Fibroblast of skin of abdomen (primary cell): Measurements from ENCODE around the gene CDC42BPG.

Experiments
- DNase-seq: peaks from one replicate; pipeline ENCODE4 v3.0.0-alpha.2; 2013

CDC42BPG gene

GRCh38 chr11:64865286-64866172 is 21.1 kb upstream of the CDC42BPG start:
- peak; percentile 76 for DNase-seq

GRCh38 chr11:64864473-64865285 is 20.2 kb upstream of the CDC42BPG start:
- DNase-seq, result peak; percentile 91

- DNase-seq, result no peak
Measured at GRCh38 chr11:64864135-64864472, 19.7 kb upstream of the CDC42BPG start.

GRCh38 chr11:64863391-64864060 is 19.1 kb upstream of the CDC42BPG start:
- DNase-seq, result no peak

- DNase-seq, result no peak
Measured at GRCh38 chr11:64862987-64863390, 18.5 kb upstream of the CDC42BPG start.

GRCh38 chr11:64861227-64861975 is 16.9 kb upstream of the CDC42BPG start:
- no peak for DNase-seq

- no peak for DNase-seq
Measured at GRCh38 chr11:64859542-64860414, 15.3 kb upstream of the CDC42BPG start.

- no peak for DNase-seq
Measured at GRCh38 chr11:64858467-64859263, 14.2 kb upstream of the CDC42BPG start.

GRCh38 chr11:64857485-64857884 is 13.0 kb upstream of the CDC42BPG start:
- no peak for DNase-seq

GRCh38 chr11:64856382-64857227 is 12.2 kb upstream of the CDC42BPG start:
- DNase-seq, result peak; percentile 61

- DNase-seq, result no peak
Measured at GRCh38 chr11:64855596-64856304, 11.3 kb upstream of the CDC42BPG start.

GRCh38 chr11:64854534-64855502 is 10.4 kb upstream of the CDC42BPG start:
- peak; percentile 88 for DNase-seq

GRCh38 chr11:64854157-64854533 is 9.7 kb upstream of the CDC42BPG start:
- no peak for DNase-seq

- no peak for DNase-seq
Measured at GRCh38 chr11:64853709-64854108, 9.3 kb upstream of the CDC42BPG start.

- no peak for DNase-seq
Measured at GRCh38 chr11:64852804-64853509, 8.5 kb upstream of the CDC42BPG start.

- DNase-seq, result no peak
Measured at GRCh38 chr11:64851831-64852351, 7.4 kb upstream of the CDC42BPG start.
